Measurements from ENCODE around the gene LRRC25. TPM values are rescaled to one million over a fixed set of nuclear protein-coding genes. Genes with fewer than 3 reads are reported as not detected.

LRRC25 gene
- total and polyA plus RNA-seq, 2 of the 4 experiments (the other 2 are of a cell fraction) = 0.03 TPM; not detected in 1

DNA sequence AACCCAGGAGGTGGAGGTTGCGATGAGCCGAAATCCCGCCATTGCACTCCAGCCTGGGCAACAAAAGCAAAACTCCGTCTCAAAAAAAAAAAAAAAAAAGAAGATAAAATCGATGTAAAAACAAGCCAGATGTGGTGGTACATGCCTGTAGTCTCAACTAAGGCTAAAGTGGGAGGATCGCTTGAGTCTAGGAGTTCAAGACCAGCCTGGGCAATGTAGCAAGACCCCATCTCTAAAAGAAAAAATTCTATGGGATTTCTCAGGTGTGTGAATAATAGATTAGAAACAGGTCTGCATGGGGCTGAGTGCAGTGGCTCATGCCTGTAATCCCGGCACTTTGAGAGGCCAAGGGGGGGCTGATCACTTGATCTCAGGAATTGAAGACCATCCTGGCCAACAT is 45.9 kb downstream of the LRRC25 start:
- Histone ChIP-seq H4K5ac (ENCODE audit: low read depth, low read length) (no peak overlapping the region), H3K9ac (ENCODE audit: low read depth, low read length) (no peak overlapping the region), H3K14ac (replicated peaks; ENCODE audit: low read depth, low read length) (no peak overlapping the region), H4K20me1 (ENCODE audit: insufficient read depth, low read length) (no peaks in the 10 kb centered on the region), H3K9me1 (ENCODE audit: insufficient read depth, low read length) (peaks cover 3% of the 10 kb centered on the region; the same call in 1 of the 2 replicates), H3K27ac (ENCODE audit: insufficient read depth, low read length) (no peak overlapping the region), H3K27me3 (ENCODE audit: control insufficient read depth, insufficient read depth, low read length) (no peaks in the 10 kb centered on the region), H3K56ac (ENCODE audit: extremely low read depth, insufficient read depth, low read length) (no peak overlapping the region), H2AK5ac (ENCODE audit: low read depth, low read length) (no peak overlapping the region), H3K9me3 (ENCODE audit: control insufficient read depth, insufficient read depth, low read length) (no peaks in the 10 kb centered on the region), H4K91ac (ENCODE audit: insufficient read depth, low read depth, low read length) (no peak overlapping the region), H2AK9ac (replicated peaks; ENCODE audit: low read depth, low read length, poor library complexity) (no peak overlapping the region), H3K4ac (ENCODE audit: low read depth, low read length) (no peak overlapping the region), H2BK120ac (ENCODE audit: low read depth, low read length) (no peak overlapping the region), H3K36me3 (ENCODE audit: control insufficient read depth, insufficient read depth, low read length) (peaks cover 15% of the 10 kb centered on the region), H4K8ac (ENCODE audit: low read depth in 2 of 2, low read length in 2 of 2) (no peak overlapping the region), H3K4me3 (ENCODE audit: insufficient read depth, low read depth, low read length) (no peak overlapping the region), H2BK15ac (ENCODE audit: low read depth, low read length) (no peak overlapping the region), H2AFZ (replicated peaks; ENCODE audit: low read length, poor library complexity) (no peak overlapping the region), H3K4me2 (ENCODE audit: low read depth, low read length) (no peak overlapping the region), H3K79me1 (ENCODE audit: low read depth in 1 of 2, low read length in 2 of 2) (peaks cover 0 to 4% of the 10 kb centered on the region in 2 experiments; a peak in 1 of 4 replicates), H3K4me1 (ENCODE audit: control insufficient read depth, insufficient read depth, low read length) (no peaks in the 10 kb centered on the region; the same call in 1 of the 2 replicates), H2BK20ac (ENCODE audit: low read depth, low read length) (no peak overlapping the region), H3K23ac (ENCODE audit: low read depth, low read length) (no peak overlapping the region), H2BK5ac (ENCODE audit: low read depth, low read length, poor library complexity, severe bottlenecking) (no peak overlapping the region), H3K18ac (ENCODE audit: low read depth, low read length) (no peak overlapping the region)
- dilution Hi-C loops (cut with HindIII; ENCODE audit: low sequenced_read_pairs, unreplicated experiment) = no loop called here
- DNase-seq (no peak), ATAC-seq (ENCODE audit: low read depth) (no peak)
- POLR2A ChIA-PET (ENCODE audit: unreplicated experiment) = no interaction called here
- 100% methylated on average over 1 of the region's 7 CpGs; no CpG with 5 or more reads in 1 of the 2 experiments for WGBS, 2 experiments (ENCODE audit: extremely low coverage in 2 of 2, insufficient read length in 1 of 2)
- CTCF ChIA-PET = no interaction called here
- no peak for TF ChIP-seq NFE2L2 (IDR thresholded peaks at IDR 0.05; ENCODE audit: low read depth, low read length)
- no peak for TF ChIP-seq RAD21 (IDR thresholded peaks at IDR 0.05; ENCODE audit: low read length)
- no peak for TF ChIP-seq RCOR1 (IDR thresholded peaks at IDR 0.05; ENCODE audit: insufficient replicate concordance, low read length)
- no peak for TF ChIP-seq MAZ (IDR thresholded peaks at IDR 0.05; ENCODE audit: borderline replicate concordance, low read depth, low read length)
- no peak for TF ChIP-seq CTCF (conservative IDR thresholded peaks at IDR 0.05; ENCODE audit: low read depth, low read length)
- no peak for TF ChIP-seq BHLHE40 (IDR thresholded peaks at IDR 0.05; ENCODE audit: low read depth, low read length)
- no peak for TF ChIP-seq FOS (IDR thresholded peaks at IDR 0.05; ENCODE audit: low read depth, low read length)
- no TSS peak for BruUV-seq (replicated peaks)
- in situ Hi-C loops (cut with MboI; ENCODE audit: low sequenced_read_pairs) = loop anchor here (5.0 kb wide), 1 partner anchor 56 kb away; no protein-coding TSS in a partner anchor
- intact Hi-C loops (cut with micrococcal nuclease) = no loop called here
